ENCODE results near the gene ENTPD2. TPM values are rescaled to one million over a fixed set of nuclear protein-coding genes. Genes with fewer than 3 reads are reported as not detected.
A peak's percentile ranks its signal among the peaks of the same experiment; 100 is the strongest.

The ENTPD2 gene
- total and polyA plus RNA-seq, 9 of the 15 experiments (the other 6 are each of a cell fraction or from before 2014, with no cell fraction given): 0.04 to 0.60 (median 0.14) TPM; not detected in 4

DNA sequence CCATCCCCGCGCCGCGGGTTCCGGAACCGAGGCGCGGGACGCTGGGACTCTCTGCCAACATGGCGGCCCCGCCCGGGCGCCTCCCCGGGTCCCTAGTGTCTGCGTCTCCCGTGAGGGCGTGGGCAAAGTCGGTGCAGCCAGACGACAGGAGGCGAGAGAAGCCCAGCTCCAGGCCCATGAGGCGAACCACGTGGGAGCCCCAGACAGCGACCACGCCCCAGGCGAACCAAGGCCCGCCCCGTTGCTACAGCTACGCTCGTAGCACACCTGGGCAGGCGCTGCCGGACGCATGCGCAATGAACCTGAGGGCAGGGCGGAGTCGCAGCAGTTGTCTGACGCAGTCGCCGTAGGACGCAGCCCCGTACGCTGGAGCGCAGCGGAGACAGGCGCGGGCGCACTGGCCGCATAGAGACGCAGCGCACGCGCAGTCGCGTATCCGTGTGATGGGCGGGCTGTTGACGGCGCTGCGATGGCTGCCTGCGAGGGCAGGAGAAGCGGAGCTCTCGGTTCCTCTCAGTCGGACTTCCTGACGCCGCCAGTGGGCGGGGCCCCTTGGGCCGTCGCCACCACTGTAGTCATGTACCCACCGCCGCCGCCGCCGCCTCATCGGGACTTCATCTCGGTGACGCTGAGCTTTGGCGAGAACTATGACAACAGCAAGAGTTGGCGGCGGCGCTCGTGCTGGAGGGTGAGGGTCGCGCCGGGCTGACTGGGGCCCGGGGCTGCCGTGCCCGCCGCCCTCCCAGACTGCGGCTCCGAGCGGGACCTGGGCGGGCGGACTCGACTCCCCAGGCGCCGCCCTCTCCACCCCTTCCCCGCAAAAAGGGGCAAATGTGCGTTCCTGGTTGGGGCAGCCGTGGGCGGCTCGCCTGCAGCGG lies 32.9 kb upstream of the ENTPD2 start, which contains the start of gene MAN1B1 (continued):
- TF ChIP-seq GABPB2 (CRISPR knock-in tag; conservative IDR thresholded peaks at IDR 0.05): no peak
- no peak for TF ChIP-seq NFE2L1 (tag; IDR thresholded peaks at IDR 0.05; ENCODE audit: borderline replicate concordance, low read depth)
- TF ChIP-seq, protein P1, sequence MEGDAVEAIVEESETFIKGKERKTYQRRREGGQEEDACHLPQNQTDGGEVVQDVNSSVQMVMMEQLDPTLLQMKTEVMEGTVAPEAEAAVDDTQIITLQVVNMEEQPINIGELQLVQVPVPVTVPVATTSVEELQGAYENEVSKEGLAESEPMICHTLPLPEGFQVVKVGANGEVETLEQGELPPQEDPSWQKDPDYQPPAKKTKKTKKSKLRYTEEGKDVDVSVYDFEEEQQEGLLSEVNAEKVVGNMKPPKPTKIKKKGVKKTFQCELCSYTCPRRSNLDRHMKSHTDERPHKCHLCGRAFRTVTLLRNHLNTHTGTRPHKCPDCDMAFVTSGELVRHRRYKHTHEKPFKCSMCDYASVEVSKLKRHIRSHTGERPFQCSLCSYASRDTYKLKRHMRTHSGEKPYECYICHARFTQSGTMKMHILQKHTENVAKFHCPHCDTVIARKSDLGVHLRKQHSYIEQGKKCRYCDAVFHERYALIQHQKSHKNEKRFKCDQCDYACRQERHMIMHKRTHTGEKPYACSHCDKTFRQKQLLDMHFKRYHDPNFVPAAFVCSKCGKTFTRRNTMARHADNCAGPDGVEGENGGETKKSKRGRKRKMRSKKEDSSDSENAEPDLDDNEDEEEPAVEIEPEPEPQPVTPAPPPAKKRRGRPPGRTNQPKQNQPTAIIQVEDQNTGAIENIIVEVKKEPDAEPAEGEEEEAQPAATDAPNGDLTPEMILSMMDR (IDR thresholded peaks at IDR 0.05 in 2 of 3, conservative IDR thresholded peaks at IDR 0.05 in 1 of 3; ENCODE audit: insufficient read depth in 2 of 3, low read depth in 1 of 3, low read length in 3 of 3): peak in 1 of 3 experiments; percentile 5; a peak in 2 of 6 replicates
- TF ChIP-seq, protein P2, sequence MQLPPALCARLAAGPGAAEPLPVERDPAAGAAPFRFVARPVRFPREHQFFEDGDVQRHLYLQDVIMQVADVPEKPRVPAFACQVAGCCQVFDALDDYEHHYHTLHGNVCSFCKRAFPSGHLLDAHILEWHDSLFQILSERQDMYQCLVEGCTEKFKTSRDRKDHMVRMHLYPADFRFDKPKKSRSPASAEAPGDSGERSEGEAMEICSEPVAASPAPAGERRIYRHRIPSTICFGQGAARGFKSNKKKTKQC (CRISPR knock-in tag; IDR thresholded peaks at IDR 0.05): peak; percentile 70
- peak; percentile 83 for TF ChIP-seq SAP30 (IDR thresholded peaks at IDR 0.05; ENCODE audit: borderline replicate concordance, insufficient read depth, low read depth, low read length, poor library complexity, severe bottlenecking)
- no peak for TF ChIP-seq U2AF2 (optimal IDR thresholded peaks at IDR 0.05; ENCODE audit: low read depth, low read length)
- TF ChIP-seq ZNF77 (CRISPR knock-in tag; IDR thresholded peaks at IDR 0.05): no peak
- TF ChIP-seq TARDBP (IDR thresholded peaks at IDR 0.05): peak; percentile 73; the same call in 1 of the 2 replicates
- TF ChIP-seq ZEB2 (IDR thresholded peaks at IDR 0.05): no peak
- TF ChIP-seq, protein P3, sequence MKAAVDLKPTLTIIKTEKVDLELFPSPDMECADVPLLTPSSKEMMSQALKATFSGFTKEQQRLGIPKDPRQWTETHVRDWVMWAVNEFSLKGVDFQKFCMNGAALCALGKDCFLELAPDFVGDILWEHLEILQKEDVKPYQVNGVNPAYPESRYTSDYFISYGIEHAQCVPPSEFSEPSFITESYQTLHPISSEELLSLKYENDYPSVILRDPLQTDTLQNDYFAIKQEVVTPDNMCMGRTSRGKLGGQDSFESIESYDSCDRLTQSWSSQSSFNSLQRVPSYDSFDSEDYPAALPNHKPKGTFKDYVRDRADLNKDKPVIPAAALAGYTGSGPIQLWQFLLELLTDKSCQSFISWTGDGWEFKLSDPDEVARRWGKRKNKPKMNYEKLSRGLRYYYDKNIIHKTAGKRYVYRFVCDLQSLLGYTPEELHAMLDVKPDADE (conservative IDR thresholded peaks at IDR 0.05; ENCODE audit: control insufficient read depth, low read depth, low read length): peak; percentile 75
- TF ChIP-seq, protein P4, sequence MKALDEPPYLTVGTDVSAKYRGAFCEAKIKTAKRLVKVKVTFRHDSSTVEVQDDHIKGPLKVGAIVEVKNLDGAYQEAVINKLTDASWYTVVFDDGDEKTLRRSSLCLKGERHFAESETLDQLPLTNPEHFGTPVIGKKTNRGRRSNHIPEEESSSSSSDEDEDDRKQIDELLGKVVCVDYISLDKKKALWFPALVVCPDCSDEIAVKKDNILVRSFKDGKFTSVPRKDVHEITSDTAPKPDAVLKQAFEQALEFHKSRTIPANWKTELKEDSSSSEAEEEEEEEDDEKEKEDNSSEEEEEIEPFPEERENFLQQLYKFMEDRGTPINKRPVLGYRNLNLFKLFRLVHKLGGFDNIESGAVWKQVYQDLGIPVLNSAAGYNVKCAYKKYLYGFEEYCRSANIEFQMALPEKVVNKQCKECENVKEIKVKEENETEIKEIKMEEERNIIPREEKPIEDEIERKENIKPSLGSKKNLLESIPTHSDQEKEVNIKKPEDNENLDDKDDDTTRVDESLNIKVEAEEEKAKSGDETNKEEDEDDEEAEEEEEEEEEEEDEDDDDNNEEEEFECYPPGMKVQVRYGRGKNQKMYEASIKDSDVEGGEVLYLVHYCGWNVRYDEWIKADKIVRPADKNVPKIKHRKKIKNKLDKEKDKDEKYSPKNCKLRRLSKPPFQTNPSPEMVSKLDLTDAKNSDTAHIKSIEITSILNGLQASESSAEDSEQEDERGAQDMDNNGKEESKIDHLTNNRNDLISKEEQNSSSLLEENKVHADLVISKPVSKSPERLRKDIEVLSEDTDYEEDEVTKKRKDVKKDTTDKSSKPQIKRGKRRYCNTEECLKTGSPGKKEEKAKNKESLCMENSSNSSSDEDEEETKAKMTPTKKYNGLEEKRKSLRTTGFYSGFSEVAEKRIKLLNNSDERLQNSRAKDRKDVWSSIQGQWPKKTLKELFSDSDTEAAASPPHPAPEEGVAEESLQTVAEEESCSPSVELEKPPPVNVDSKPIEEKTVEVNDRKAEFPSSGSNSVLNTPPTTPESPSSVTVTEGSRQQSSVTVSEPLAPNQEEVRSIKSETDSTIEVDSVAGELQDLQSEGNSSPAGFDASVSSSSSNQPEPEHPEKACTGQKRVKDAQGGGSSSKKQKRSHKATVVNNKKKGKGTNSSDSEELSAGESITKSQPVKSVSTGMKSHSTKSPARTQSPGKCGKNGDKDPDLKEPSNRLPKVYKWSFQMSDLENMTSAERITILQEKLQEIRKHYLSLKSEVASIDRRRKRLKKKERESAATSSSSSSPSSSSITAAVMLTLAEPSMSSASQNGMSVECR (CRISPR knock-in tag; IDR thresholded peaks at IDR 0.05): peak; percentile 73; the same call in 1 of the 2 replicates
- peak; percentile 20 to 28; a peak in 1 of 4 replicates for TF ChIP-seq TEAD1 (CRISPR knock-in tag; IDR thresholded peaks at IDR 0.05)
- peak; percentile 18 for TF ChIP-seq NEUROD1 (IDR thresholded peaks at IDR 0.05; ENCODE audit: borderline replicate concordance, low read depth, low read length, partially characterized antibody)
- no peak for TF ChIP-seq ETV6 (IDR thresholded peaks at IDR 0.05; ENCODE audit: borderline replicate concordance in 1 of 2, low read depth in 2 of 2, low read length in 1 of 2)
- no peak for TF ChIP-seq ETV6 (CRISPR knock-in tag; IDR thresholded peaks at IDR 0.05; ENCODE audit: borderline replicate concordance)
- TF ChIP-seq, protein P5, sequence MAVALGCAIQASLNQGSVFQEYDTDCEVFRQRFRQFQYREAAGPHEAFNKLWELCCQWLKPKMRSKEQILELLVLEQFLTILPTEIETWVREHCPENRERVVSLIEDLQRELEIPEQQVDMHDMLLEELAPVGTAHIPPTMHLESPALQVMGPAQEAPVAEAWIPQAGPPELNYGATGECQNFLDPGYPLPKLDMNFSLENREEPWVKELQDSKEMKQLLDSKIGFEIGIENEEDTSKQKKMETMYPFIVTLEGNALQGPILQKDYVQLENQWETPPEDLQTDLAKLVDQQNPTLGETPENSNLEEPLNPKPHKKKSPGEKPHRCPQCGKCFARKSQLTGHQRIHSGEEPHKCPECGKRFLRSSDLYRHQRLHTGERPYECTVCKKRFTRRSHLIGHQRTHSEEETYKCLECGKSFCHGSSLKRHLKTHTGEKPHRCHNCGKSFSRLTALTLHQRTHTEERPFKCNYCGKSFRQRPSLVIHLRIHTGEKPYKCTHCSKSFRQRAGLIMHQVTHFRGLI (CRISPR knock-in tag; IDR thresholded peaks at IDR 0.05): peak; percentile 8; the same call in 1 of the 2 replicates

Measured in K562 (cell line).